ENCODE data around the gene NDUFAF7.
A peak's percentile ranks its signal among the peaks of the same experiment; 100 is the strongest.

The NDUFAF7 gene

DNA sequence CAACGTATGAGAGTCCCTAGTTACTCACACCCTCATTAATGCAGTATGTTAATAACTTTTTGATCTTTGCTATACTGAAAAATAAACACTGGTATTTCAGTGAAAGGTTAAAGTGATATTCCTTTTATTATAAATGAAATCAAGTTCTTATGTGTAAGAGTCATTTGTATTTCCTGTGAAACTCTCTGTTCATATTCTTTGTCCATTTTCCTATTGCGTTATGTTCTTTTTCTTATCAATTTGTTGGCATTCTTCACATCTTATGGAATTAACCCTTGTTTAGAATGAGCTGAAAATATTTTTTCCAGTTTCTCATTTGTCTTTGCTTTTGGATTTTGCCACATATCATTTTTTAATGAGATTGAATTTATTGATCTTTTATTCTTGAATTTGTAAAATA lies 44.8 kb downstream of the NDUFAF7 start:
- H3K79me1 ChIP-seq (replicated peaks; ENCODE audit: low read length, poor library complexity, severe bottlenecking), result peaks cover 8% of the 10 kb centered on the region
- no peak overlapping the region for H2BK15ac ChIP-seq (ENCODE audit: low read depth, poor library complexity, severe bottlenecking)
- H3K4me1 ChIP-seq (ENCODE audit: control insufficient read depth, insufficient read depth, low read depth, low read length), result no peaks in the 10 kb centered on the region
- no peak for DNase-seq
- WGBS, result no CpG with 5 or more reads among the region's 2 CpGs
- H2BK5ac ChIP-seq (ENCODE audit: low read depth, low read length, poor library complexity, severe bottlenecking), result no peak overlapping the region
- no peaks in the 10 kb centered on the region for H3K9me3 ChIP-seq (ENCODE audit: control insufficient read depth, low read length)
- H2BK12ac ChIP-seq (ENCODE audit: low read length in 2 of 2), result no peak overlapping the region
- H4K8ac ChIP-seq (ENCODE audit: low read length), result no peak overlapping the region
- H3K23ac ChIP-seq (ENCODE audit: low read length in 2 of 2), result no peak overlapping the region
- H2BK120ac ChIP-seq (ENCODE audit: low read depth, low read length), result no peak overlapping the region
- no peak overlapping the region for H3K9ac ChIP-seq (ENCODE audit: low read length)
- no peak overlapping the region for H3K27ac ChIP-seq (ENCODE audit: low read length, poor library complexity, severe bottlenecking)
- H3K14ac ChIP-seq (ENCODE audit: low read length in 2 of 2), result no peak overlapping the region
- no peaks in the 10 kb centered on the region for H3K27me3 ChIP-seq (ENCODE audit: control insufficient read depth in 1 of 2, insufficient read depth in 1 of 2, low read length in 2 of 2)
- no peak overlapping the region for H3K4me2 ChIP-seq (ENCODE audit: low read length, poor library complexity, severe bottlenecking)
- no peak overlapping the region for H3K4me3 ChIP-seq (ENCODE audit: insufficient read depth in 1 of 2, low read depth in 1 of 2, low read length in 2 of 2)
- no peak overlapping the region for H3K18ac ChIP-seq (ENCODE audit: low read depth in 1 of 2, low read length in 2 of 2)
- no peak overlapping the region for H2AFZ ChIP-seq (ENCODE audit: low read depth, low read length)
- peaks cover 9 to 92% of the 10 kb centered on the region in 2 experiments for H3K36me3 ChIP-seq (ENCODE audit: control insufficient read depth in 1 of 2, insufficient read depth in 2 of 2, low read depth in 1 of 2, low read length in 2 of 2)
- no peak overlapping the region for H2AK5ac ChIP-seq (ENCODE audit: low read length, severe bottlenecking)
- no peak overlapping the region for H3K4ac ChIP-seq (ENCODE audit: low read depth in 1 of 2, low read length in 2 of 2)
- H4K91ac ChIP-seq (ENCODE audit: low read length), result no peak overlapping the region

DNA sequence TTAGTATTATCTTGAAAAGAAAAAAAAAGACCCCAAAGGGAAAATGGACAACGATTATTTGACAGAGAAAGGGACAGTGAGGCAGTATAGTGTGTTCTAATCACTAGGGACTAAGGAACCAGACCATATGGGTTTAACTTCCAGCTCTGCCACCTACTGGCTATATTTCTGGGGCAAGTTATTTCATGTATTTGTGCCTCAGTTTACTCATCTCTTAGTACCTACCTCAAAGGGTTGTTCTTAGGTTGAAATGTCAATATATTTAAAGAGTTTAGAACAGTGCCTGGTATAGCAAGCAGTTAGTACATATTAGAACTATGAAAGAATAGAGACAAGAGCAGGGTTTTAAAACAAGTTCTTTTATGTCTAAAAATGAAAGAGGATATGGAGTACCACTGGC lies 50.5 kb downstream of the NDUFAF7 start:
- no peak overlapping the region for H3K23ac ChIP-seq (ENCODE audit: low read length in 2 of 2)
- no peak overlapping the region for H3K27ac ChIP-seq (ENCODE audit: low read length, poor library complexity, severe bottlenecking)
- H4K91ac ChIP-seq (ENCODE audit: low read length), result no peak overlapping the region
- H2BK12ac ChIP-seq (ENCODE audit: low read length in 2 of 2), result no peak overlapping the region
- WGBS, result 100% methylated on average over 1 of the region's 1 CpG
- H3K36me3 ChIP-seq (ENCODE audit: control insufficient read depth in 1 of 2, insufficient read depth in 2 of 2, low read depth in 1 of 2, low read length in 2 of 2), result peaks cover 6 to 71% of the 10 kb centered on the region in 2 experiments
- no peak overlapping the region for H3K4me3 ChIP-seq (ENCODE audit: insufficient read depth in 1 of 2, low read depth in 1 of 2, low read length in 2 of 2)
- no peak overlapping the region for H2BK15ac ChIP-seq (ENCODE audit: low read depth, poor library complexity, severe bottlenecking)
- no peak overlapping the region for H2AFZ ChIP-seq (ENCODE audit: low read depth, low read length)
- no peaks in the 10 kb centered on the region for H3K27me3 ChIP-seq (ENCODE audit: control insufficient read depth in 1 of 2, insufficient read depth in 1 of 2, low read length in 2 of 2)
- H3K4me1 ChIP-seq (ENCODE audit: control insufficient read depth, insufficient read depth, low read depth, low read length), result peaks cover 2% of the 10 kb centered on the region
- no peak overlapping the region for H2AK5ac ChIP-seq (ENCODE audit: low read length, severe bottlenecking)
- no peak overlapping the region for H2BK5ac ChIP-seq (ENCODE audit: low read depth, low read length, poor library complexity, severe bottlenecking)
- no peak for DNase-seq
- H4K8ac ChIP-seq (ENCODE audit: low read length), result no peak overlapping the region
- no peak overlapping the region for H3K9ac ChIP-seq (ENCODE audit: low read length)
- H2BK120ac ChIP-seq (ENCODE audit: low read depth, low read length), result no peak overlapping the region
- no peak overlapping the region for H3K4me2 ChIP-seq (ENCODE audit: low read length, poor library complexity, severe bottlenecking)
- no peak overlapping the region for H3K18ac ChIP-seq (ENCODE audit: low read depth in 1 of 2, low read length in 2 of 2)
- H3K14ac ChIP-seq (ENCODE audit: low read length in 2 of 2), result no peak overlapping the region
- H3K9me3 ChIP-seq (ENCODE audit: control insufficient read depth, low read length), result no peaks in the 10 kb centered on the region
- H3K4ac ChIP-seq (ENCODE audit: low read depth in 1 of 2, low read length in 2 of 2), result no peak overlapping the region
- peaks cover 9% of the 10 kb centered on the region for H3K79me1 ChIP-seq (replicated peaks; ENCODE audit: low read length, poor library complexity, severe bottlenecking)

DNA sequence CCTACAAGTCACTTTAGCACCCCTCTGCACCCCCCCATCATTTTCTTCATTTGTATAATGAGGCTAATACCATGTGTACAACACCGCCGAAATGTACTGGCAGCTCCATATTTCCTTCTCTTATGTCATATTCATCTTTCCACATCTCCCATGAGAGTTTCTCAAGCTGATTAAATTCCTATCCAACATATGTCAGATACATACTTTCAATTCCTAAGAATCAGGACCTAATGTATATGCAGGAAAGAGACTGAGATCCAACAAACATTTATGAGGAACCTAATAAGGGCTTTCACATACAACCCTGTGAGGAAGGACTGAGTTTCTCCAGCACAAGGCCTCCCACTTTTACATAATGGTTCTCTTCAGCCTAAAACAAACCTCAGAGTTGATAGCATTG lies 51.3 kb downstream of the NDUFAF7 start:
- Histone ChIP-seq H2AK5ac (ENCODE audit: low read length, severe bottlenecking) (no peak overlapping the region), H2BK12ac (ENCODE audit: low read length in 2 of 2) (no peak overlapping the region), H3K9ac (ENCODE audit: low read length) (peak overlapping the region; percentile 31), H2AFZ (ENCODE audit: low read depth, low read length) (no peak overlapping the region), H3K9me3 (ENCODE audit: control insufficient read depth, low read length) (no peaks in the 10 kb centered on the region), H3K23ac (ENCODE audit: low read length in 2 of 2) (no peak overlapping the region), H3K79me1 (replicated peaks; ENCODE audit: low read length, poor library complexity, severe bottlenecking) (peaks cover 8% of the 10 kb centered on the region), H3K4ac (ENCODE audit: low read depth in 1 of 2, low read length in 2 of 2) (no peak overlapping the region), H4K91ac (ENCODE audit: low read length) (no peak overlapping the region), H3K4me3 (ENCODE audit: insufficient read depth in 1 of 2, low read depth in 1 of 2, low read length in 2 of 2) (no peak overlapping the region), H2BK5ac (ENCODE audit: low read depth, low read length, poor library complexity, severe bottlenecking) (no peak overlapping the region), H2BK15ac (ENCODE audit: low read depth, poor library complexity, severe bottlenecking) (no peak overlapping the region), H4K8ac (ENCODE audit: low read length) (no peak overlapping the region), H3K4me2 (ENCODE audit: low read length, poor library complexity, severe bottlenecking) (no peak overlapping the region), H3K27me3 (ENCODE audit: control insufficient read depth in 1 of 2, insufficient read depth in 1 of 2, low read length in 2 of 2) (no peaks in the 10 kb centered on the region), H3K27ac (ENCODE audit: low read length, poor library complexity, severe bottlenecking) (peak overlapping the region; percentile 41), H3K4me1 (ENCODE audit: control insufficient read depth, insufficient read depth, low read depth, low read length) (peaks cover 2% of the 10 kb centered on the region), H3K18ac (ENCODE audit: low read depth in 1 of 2, low read length in 2 of 2) (no peak overlapping the region), H3K14ac (ENCODE audit: low read length in 2 of 2) (no peak overlapping the region), H2BK120ac (ENCODE audit: low read depth, low read length) (no peak overlapping the region), H3K36me3 (ENCODE audit: control insufficient read depth in 1 of 2, insufficient read depth in 2 of 2, low read depth in 1 of 2, low read length in 2 of 2) (peaks cover 6 to 69% of the 10 kb centered on the region in 2 experiments)
- no peak for DNase-seq
- WGBS, result 84% methylated on average over 2 of the region's 2 CpGs

DNA sequence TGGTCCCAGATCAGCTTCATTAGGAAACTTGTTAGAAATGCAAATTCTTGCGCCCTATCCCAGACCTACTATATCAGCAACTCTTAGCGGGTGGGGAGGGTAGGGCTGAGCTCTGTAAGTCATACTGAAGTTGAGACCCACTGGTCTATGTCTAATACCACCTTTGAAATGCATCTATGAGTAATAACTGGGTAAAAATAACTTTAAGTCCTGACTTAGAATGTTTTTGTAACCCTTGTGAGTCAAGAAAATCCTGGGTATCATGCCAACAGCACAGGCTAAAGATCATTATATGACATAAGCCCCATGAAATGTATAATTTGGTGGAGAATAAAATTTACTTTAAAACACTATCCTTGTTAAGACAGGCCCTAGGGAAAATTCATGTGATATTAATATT lies 51.7 kb downstream of the NDUFAF7 start:
- Histone ChIP-seq H2BK5ac (ENCODE audit: low read depth, low read length, poor library complexity, severe bottlenecking) (no peak overlapping the region), H3K9me3 (ENCODE audit: control insufficient read depth, low read length) (no peaks in the 10 kb centered on the region), H3K4me2 (ENCODE audit: low read length, poor library complexity, severe bottlenecking) (no peak overlapping the region), H3K14ac (ENCODE audit: low read length in 2 of 2) (no peak overlapping the region), H3K36me3 (ENCODE audit: control insufficient read depth in 1 of 2, insufficient read depth in 2 of 2, low read depth in 1 of 2, low read length in 2 of 2) (peaks cover 6 to 69% of the 10 kb centered on the region in 2 experiments), H3K4me1 (ENCODE audit: control insufficient read depth, insufficient read depth, low read depth, low read length) (peaks cover 2% of the 10 kb centered on the region), H3K4ac (ENCODE audit: low read depth in 1 of 2, low read length in 2 of 2) (no peak overlapping the region), H3K79me1 (replicated peaks; ENCODE audit: low read length, poor library complexity, severe bottlenecking) (peaks cover 6% of the 10 kb centered on the region), H3K9ac (ENCODE audit: low read length) (peak overlapping the region; percentile 58), H3K4me3 (ENCODE audit: insufficient read depth in 1 of 2, low read depth in 1 of 2, low read length in 2 of 2) (peak overlapping the region in 1 of 2 experiments; percentile 40), H2BK15ac (ENCODE audit: low read depth, poor library complexity, severe bottlenecking) (no peak overlapping the region), H2BK120ac (ENCODE audit: low read depth, low read length) (no peak overlapping the region), H2AFZ (ENCODE audit: low read depth, low read length) (no peak overlapping the region), H3K18ac (ENCODE audit: low read depth in 1 of 2, low read length in 2 of 2) (no peak overlapping the region), H2AK5ac (ENCODE audit: low read length, severe bottlenecking) (no peak overlapping the region), H3K27ac (ENCODE audit: low read length, poor library complexity, severe bottlenecking) (peak overlapping the region; percentile 41), H3K23ac (ENCODE audit: low read length in 2 of 2) (no peak overlapping the region), H3K27me3 (ENCODE audit: control insufficient read depth in 1 of 2, insufficient read depth in 1 of 2, low read length in 2 of 2) (no peaks in the 10 kb centered on the region), H4K91ac (ENCODE audit: low read length) (no peak overlapping the region), H4K8ac (ENCODE audit: low read length) (no peak overlapping the region), H2BK12ac (ENCODE audit: low read length in 2 of 2) (no peak overlapping the region)
- peak; percentile 46 for DNase-seq
- WGBS, result 100% methylated on average over 1 of the region's 2 CpGs

Data from mesenchymal stem cell (in vitro differentiated cells and primary cell).